ELR (cell line): Measurements from ENCODE around the gene MITF.
"Not testable (repeated sequence)": the region's sequence is repeated elsewhere in the genome, so short reads cannot be mapped to it uniquely, and the experiment has no call there.

Experiments used
- DNase-seq: peaks from one replicate; pipeline ENCODE4 v3.0.0-alpha.2; 2015; ENCODE audit warnings: low read depth

The MITF gene

DNA sequence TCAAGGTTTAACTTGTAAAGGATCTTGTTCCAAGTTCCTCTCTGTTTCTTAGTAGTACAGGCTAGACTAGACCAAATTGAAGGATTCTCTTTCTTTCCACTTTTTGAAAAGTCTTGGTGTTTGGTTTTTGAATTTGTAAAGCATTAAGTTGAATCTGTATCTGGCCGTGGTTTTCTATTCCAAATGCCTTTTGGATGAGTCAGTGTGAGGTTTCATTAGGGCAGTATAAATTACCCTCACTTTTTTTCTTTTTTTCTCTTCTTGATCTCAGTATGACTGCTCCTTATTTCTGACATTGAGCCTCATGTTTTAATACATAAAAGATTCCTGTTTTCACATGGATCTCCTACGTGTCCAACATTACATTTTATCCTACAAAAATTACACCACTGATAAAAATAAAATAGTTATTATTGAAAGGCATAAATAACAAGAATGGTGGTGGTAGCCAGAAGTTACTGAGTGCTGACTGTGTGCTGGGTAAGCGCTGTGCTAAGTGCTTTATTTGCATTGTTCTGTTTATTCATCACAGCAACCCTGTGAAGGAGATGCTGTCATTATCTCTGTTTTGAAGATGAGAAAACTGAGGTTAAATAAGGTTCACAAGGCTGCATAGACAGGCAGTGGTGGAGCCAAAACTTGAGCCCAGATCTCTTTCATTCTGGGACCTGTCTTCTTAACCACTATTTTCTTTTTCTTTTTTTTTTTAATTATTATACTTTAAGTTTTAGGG lies 48.3 kb downstream of the MITF start:
- DNase-seq: peak; percentile 83

DNA sequence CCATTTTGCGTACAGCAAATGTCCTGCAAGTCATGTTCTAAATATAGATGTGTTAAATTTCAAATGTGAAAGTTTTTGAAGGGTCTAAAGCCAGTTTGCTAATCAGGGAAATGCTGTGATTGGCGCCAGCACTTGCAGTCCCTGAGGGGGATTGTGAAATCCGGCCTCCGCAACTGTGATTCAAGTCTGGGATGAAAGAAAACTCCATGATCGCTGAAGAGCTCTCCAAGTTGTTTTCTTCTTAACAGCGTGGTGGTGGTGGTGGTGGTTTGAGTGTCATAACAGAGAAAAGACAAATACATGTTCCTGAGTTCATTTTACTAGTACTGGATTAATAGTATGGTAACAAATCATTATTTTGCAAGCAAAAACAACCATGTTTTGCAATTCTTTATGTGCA lies 51.8 kb downstream of the MITF start:
- DNase-seq: peak; percentile 71

DNA sequence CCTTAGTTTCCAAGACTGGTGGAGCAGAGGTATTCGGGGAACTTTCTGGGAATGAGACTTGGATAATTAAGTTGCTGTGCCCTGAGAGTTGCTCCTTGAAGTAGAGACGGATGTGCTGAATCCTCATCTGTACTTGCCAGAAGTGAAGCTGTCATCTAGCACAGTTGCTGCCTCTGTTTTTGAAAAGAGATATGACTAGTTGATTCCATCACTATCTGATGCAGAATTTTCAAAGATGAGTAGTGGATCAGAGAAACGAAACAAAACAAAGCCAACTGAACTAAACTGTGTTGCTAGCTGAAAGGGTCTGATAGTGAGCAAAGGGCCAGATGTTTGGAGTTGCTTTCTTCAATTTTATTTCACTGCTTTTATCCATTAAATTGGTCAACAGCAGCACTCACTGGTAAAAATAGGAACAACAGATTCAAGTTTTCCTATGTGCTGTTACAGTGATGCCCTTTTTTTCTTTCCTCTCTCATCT lies 52.7 kb downstream of the MITF start:
- DNase-seq: peak; percentile 58

DNA sequence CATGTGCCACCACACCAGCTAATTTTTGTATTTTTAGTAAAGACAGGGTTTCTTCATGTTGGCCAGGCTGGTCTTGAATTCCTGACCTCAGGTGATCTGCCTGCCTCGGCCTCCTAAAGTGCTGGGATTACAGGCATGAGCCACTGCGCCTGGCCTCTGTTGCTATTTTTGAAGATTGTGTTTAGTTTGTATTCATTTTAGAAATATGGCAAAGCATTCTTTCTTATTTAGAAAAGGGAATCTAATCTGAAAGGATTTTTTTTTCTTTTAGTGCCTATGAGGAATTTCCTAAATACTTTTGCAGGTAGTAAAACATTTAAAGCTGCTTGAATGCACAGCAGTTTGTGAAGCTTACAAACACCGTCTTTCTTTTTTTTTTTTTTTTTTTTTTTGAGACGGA lies 56.9 kb downstream of the MITF start:
- DNase-seq: not testable (repeated sequence)

DNA sequence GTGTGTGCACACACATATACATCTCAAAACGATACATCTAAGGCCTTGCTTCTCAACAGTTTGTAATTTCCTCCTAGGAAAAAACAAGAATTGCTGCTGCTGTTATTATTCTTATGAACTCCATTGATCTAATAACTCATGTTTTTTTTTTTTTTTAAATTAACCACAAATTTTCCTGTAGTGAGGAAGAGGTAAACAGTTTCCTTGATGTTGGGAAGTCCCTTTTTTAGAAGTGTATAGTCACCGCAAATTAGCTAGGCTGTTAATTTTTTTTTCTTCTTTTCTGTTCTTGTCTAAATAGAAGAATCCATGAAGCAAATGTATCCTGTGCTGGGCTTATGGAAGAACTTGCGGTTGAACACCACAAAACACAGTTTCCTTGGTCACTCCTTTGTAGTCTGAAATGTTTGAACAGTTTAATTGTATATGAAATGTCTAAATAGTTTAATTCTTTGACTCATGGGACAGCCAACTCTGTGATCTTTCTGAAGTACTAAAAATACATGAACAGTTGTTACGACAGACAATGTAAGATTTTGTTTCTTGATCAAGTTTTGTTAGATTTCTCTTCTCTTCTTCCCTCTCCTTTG lies 64.5 kb downstream of the MITF start:
- DNase-seq: no peak

DNA sequence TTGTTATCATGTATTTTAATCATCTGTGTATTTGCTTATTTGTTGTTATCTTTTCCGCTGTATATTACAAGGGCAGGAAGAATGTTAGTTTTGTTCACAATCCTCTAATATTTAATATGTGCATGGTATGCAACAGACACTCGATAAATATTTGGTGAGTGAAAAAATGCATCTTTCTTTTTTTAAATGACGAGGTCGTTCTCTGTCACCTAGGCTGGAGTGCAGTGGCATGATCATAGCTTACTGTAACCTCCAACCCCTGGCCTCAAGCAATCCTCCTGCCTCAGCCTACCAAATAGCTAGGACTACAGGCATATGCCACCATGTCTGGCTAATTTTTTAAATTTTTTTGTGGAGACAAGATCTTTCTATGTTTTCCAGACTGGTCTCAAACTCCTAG lies 66.2 kb downstream of the MITF start:
- no peak for DNase-seq

DNA sequence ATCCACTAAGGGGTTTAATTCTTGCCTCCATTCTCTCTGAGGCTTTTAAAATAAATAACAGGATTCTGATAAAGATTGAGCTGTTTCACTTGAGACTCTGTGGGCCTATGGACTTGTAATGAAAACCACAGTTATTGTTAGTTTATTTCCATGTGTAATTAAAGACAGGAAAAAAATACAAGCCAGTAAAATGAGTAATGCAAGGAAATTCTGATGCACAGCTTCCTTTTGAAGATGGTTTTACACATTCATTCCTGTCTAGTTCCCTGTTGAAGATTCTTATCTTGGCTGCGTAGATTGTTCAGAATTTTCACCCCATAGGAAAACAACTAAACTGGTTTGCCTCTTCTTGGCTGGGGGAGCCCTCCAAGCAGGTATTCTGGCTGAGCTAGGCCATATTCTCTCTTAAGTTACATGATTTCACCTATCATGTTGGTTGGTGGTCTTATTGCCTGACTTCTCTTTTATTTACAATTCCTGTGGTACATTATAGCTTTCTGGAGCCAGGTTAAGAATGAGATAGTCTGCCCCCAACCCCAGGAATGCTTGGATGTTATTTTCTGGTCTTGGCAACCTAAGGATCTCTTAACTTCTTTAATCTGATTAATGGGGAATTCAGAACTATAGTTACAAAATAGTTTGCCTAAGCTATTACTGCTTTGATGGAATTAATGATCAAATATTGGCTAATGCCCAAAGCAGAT lies 67.6 kb downstream of the MITF start:
- DNase-seq: peak; percentile 81

DNA sequence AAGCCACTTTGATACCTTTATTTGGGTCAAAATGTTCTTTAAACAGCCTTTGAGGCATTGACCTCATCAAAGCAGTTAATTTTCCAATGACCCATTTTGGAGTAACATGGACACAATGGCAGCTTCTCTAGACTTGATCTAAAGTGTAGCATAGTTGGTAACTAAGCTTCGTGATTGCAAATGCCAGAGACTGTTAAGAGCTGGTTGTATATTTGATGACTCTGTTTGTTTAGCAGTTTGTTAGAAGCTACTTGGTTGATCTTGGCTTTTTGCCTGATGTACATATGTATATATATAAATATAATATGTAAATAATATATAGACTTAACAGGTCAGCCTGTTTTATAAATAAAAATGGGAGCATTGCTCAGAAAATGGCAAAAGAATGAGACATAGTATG lies 68.4 kb downstream of the MITF start:
- no peak for DNase-seq

DNA sequence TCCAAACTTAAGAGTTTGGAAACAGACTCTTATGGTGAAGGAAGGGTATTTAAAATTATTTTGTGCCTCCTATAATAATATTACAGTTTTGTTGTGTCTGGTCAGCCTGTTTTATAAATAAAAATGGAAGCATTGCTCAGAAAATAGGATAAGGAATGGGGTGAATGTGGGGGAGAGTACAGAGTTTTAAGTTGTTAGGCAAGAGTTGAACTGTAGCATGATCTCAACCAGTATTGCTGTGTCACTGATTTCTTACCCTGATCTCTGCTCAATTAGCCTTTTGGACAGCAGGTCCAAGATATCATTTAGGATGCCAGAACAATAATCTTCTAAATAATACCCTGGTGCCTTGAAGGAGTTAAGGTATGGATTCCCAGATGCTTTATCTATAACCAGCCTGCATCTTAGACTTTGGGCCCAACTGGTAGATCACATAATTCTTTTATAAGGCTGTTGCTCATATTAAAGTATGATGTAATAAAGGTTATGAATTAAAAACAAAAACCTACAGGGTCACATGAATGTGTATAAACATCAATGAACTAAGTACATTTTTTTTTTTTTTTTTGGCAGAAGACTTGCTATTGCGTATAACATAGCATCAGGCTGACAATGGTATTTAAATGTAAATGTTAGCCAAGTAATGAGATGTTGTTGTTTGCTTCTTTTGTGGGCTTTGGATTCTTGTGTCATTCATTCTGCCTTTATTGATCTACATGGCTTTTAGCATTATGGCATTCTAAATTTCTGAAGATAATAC lies 70.0 kb downstream of the MITF start:
- DNase-seq: no peak

DNA sequence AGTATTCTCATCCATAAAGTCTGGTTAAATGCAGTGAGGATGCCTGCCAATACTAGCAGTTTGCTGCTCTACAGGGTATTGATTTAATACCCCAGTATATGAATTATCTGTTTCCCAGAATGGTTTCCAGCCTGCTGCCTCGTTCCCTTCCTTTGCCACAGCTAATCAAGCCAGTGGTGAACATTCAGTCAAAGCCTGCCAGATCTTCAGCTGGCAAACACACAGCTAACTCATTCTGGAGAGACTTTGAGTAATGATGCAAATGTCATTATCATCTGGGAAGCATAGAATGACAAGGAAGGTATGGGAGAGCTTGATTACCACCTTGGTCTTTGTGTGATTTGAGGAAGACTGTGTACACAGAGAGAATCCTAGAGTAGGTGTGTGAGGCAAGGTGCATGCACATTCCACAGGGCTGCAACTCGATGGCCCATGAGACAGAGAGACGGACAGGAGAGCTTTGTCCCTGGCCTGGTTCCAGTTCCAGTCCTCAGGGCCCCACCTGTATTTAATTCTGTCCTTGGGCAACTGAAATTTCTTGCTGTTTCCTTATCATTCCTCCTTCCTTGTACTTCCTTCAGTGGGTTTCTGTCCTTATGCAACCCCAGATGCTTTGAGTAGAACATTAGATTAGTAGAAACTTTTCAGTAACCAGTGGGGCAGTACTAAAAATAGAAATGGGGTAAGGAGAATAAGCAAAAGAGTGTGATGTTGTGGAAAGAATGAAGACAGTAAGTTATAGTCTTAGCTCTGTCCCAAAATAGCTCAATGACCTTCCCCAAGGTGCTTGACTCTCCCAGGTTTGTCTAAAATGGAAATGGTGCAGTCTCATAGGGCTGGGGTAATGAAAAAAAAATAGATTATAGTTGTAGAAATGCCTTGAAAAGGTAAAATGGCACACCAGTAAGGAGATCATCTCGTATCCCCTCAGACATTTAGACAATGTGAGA lies 72.5 kb downstream of the MITF start:
- DNase-seq: no peak

DNA sequence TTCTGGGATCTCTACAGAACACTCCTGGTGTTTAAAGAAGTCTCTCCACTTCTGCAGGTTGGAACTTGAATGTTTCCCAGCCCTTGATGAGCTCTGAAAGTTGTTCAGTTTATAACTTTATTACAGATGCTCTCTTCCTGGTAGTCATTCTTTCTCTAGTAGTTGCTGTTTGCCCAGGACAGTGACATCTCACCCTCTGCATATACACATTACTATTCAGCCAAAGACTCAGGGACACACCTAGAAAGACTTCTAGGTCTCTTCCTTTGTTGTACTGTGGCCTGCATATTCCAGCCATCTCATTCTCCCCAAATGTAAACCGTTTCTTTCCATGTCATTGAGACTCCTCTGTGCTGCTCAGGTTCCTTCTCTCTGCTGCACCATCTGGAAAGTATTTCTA lies 76.7 kb downstream of the MITF start:
- DNase-seq: no peak

DNA sequence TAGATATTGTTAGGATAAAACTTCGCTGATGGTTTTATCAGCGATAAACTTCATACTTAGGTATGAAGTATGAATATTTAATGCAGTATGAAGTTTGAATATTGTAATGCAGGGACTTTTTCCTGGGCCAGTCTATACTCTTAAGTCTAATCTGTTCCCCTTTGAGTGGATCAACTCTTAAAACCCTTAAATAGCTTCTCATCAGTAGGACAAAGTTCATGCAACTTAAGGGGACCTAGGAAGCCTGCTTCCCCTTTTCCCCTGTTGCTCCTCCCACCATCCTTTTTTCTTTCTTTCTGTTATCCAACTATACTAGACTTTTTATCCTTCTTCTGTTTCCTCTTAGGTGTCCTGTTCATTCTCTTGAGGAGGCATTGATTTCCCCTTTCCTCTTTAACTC lies 78.7 kb downstream of the MITF start:
- no peak for DNase-seq

DNA sequence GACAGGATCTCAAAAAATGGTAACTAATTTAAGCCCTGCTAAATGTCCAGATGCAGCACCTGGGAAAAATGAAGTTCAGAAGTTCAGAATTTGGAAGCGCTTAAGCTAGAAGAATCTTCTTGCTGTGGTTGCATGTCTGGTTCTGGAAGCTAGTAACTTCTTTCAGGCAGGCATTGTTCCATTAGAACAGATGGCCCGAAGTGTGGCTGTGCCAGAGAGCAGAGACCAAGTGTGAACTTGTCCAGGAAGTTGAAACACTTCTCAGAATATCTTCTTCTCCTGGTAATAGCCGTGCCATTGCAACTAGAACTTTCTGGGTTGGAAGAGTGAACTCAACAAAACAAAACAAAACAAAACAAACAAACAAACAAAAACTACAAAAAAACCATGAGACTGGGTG lies 80.0 kb downstream of the MITF start:
- DNase-seq: no peak

DNA sequence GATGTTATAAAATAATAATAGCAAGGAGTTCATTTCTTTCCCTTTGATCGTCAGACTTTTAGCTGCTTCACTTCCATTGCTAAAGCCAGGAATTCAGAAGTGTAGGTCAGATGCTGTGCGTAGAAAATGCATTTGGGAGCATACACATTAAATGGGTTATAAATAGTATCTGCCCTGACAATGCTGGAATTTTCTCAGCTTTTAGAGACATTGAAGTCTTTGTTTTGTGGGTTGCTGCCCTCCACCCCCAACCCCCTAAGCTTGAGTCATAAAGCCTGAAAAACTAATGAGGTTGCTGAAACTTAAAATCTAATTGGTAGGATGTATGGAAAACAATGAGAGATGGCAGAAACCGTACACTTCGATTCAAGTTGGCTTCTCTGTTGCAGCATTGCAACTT lies 81.9 kb downstream of the MITF start:
- no peak for DNase-seq

DNA sequence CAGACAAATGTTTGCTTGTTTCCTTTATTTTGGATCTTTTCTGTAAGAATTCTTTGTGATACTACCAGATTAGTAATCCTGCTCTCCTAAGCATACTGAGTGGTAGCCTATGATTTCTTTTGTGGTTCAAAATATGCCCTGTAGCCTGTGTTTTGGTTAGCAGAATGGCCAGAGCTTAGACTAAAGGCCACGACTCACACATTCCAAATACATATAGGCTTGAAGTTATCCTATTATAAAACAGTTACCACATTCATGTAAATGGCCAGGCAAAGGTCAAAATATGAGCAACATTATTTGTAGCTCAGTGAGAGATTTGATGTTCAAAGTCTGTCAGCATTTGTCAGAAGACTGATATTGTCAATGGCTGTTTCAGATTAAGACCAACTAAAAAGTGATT lies 84.5 kb downstream of the MITF start:
- DNase-seq: peak; percentile 4

DNA sequence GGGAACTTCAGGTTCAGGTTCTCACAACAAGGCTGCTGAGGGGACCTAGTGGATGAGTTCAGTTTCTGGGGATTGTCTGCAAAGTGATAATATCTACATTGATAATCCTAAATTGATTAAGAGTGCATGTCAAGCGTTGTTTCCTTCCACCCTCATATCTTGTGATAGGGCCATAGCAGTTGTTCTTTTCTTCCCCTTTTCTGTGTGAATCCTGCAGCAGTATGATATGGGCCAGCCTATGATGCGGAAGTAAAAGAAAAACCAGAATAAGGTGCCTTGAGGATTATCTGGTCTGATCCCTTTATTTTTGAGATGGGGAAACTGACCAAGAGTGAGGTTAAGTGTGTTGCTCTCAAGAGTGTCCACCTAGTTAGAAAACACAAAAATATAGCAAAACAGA lies 86.2 kb downstream of the MITF start:
- no peak for DNase-seq

DNA sequence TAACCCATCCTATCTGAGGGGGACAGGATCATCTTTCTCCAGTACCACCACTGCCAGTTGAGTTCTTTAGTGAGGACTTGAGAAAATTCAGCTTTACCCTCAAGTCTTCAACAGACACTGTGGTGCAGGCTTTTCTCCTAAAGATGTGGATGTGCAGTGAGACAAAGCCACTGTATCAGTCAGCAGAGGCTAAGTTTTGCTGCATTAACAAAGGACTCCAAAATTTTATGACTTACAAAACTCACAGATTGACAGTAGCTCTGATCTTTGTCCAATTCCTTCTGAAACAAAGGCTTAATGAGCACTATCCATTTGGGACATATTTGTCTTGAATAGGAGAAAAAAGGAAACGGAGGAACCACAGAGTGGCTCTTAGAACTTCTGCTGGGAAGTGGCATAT lies 87.9 kb downstream of the MITF start:
- no peak for DNase-seq

DNA sequence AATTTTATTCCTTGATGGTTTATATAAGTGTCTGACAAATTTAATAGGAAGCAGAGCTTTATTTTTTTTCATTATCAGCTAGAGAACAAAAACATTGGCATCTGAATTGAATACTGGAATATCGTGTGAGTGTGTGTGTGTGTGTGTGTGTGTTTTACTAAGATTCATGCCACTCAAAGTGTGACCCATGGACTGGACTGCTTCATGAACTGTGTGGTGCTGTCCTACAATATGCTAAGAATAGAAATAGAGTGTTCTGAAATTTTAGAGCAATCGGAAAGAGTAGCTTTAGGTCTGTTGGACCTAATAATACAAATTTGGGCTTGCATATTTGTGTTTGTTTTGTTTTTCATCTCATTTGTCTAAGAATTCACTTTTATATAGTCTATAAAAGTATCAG lies 89.6 kb downstream of the MITF start:
- no peak for DNase-seq

DNA sequence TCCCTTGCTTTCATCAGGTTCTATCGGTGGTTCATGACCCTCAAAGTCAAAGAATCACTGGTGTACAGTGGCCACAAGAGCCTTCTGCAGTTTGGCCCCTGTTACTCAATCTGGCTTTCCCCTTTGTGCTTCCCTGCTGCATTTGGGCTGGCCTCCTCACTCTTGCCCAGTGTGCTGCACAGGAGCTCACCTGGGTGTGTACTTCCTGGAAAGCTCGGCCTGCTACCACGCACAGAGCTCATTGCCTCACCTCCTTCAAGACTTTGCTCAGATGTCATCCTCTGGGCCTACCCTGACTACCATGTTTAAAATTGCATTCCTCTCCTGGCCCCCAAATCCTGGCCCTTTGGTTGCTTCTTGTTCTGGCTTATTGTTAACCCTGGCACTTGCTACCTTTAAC lies 90.9 kb downstream of the MITF start:
- DNase-seq: no peak

DNA sequence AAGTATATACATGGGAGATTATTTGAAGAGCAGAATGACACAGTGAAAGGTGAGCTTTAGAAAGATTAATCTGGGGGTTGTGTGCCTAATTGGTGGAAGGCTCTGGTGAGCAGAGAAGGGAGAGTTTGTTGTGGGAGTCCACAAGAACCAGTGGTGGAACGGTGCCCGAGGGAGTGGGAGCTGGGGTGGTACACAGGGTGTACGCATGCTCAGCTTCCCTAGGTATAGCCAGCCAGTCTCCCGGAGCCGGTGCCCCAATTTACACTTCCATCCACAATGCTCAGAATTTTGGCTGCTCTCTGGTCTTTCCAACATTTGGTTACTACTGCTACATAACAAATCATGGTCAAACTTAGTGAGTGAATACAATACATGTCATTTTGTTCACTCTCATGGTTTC lies 92.5 kb downstream of the MITF start:
- no peak for DNase-seq

DNA sequence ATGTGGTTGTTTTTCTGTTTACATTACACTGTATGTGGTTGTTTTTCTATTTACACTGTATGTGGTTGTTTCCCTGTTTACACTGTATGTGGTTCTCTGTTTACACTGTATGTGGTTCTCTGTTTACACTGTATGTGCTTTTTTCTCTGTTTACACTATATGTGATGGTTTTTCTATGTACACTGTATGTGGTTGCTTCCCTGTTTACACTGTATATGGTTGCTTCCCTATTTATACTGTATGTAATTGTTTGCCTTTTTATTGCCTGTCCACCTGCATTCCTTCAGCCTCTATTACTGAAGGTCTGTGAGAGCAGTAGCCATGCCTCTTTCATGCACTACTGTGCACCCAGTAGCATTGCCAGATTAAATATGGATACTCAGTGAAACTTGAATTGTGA lies 94.3 kb downstream of the MITF start:
- DNase-seq: no peak

DNA sequence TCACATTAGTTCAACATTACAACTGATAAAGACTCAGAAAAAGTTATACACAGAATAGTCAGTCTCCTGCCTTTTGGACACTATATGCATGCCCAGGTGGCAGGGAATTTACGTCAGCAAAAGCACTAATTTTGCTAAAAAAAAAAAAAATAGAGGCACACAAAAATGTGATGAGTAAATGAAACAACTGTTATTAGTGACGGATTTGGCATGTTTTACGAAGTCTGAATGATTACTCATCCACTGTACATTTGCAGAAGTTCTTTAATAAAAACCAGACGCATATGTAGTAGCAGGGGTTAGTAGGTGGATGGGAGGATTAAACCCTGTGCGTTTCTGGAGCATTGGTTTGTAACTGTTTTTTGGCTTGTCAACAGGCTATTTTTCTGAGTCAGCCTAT lies 99.0 kb downstream of the MITF start:
- DNase-seq: peak; percentile 69
